ENCODE results near the gene HOXD9. TPM values are rescaled to one million over a fixed set of nuclear protein-coding genes. Genes with fewer than 3 reads are reported as not detected.

Gene HOXD9
- total and polyA plus RNA-seq, 2 of the 8 experiments (the other 6 are each of a cell fraction or from before 2014, with no cell fraction given) = not detected

- Histone ChIP-seq H3K36me3 (ENCODE audit: control insufficient read depth in 2 of 4, insufficient read depth in 4 of 4, low read length in 3 of 4) (peaks cover 0 to 5% (median 0%) of the 10 kb centered on the region in 4 experiments; a peak in 1 of 8 replicates), H2AK5ac (ENCODE audit: low read depth, low read length) (no peak overlapping the region), H3K56ac (replicated peaks; ENCODE audit: insufficient read length, low read depth, low read length) (no peak overlapping the region), H3K18ac (ENCODE audit: extremely low read depth, low read length) (no peak overlapping the region), H3K79me1 (ENCODE audit: low read depth, low read length) (no peaks in the 10 kb centered on the region), H3K27ac (ENCODE audit: low read depth, low read length) (no peak overlapping the region), H3K79me2 (ENCODE audit: control insufficient read depth in 1 of 2, insufficient read depth in 2 of 2, low read length in 2 of 2) (no peaks in the 10 kb centered on the region), H3K23ac (ENCODE audit: insufficient read length) (no peak overlapping the region), H3K9me3 (ENCODE audit: insufficient read depth in 2 of 2, low read depth in 1 of 2, low read length in 1 of 2) (no peaks in the 10 kb centered on the region), H3K4ac (replicated peaks; ENCODE audit: insufficient read length, low read depth, low read length) (no peak overlapping the region), H3K4me3 (ENCODE audit: extremely low read depth in 1 of 4, insufficient read depth in 2 of 4, low read depth in 3 of 4, low read length in 4 of 4) (peak overlapping the region in 3 of 4 experiments; percentile 28 to 55 (median 34); a peak in 5 of 8 replicates), H2BK5ac (ENCODE audit: low read depth, low read length) (no peak overlapping the region), H2BK12ac (ENCODE audit: low read depth, low read length) (no peak overlapping the region), H4K8ac (ENCODE audit: extremely low read depth, insufficient read depth, low read length) (no peak overlapping the region), H3K27me3 (replicated peaks in 1 of 4; ENCODE audit: control insufficient read depth in 3 of 4, extremely low read depth in 1 of 4, insufficient read depth in 3 of 4, low read length in 3 of 4) (peaks cover 97 to 100% (median 100%) of the 10 kb centered on the region in 4 experiments), H3K23me2 (ENCODE audit: low read depth, low read length) (peaks cover 2% of the 10 kb centered on the region; the same call in 1 of the 2 replicates), H2BK120ac (replicated peaks; ENCODE audit: low read depth, low read length) (no peak overlapping the region), H3K14ac (ENCODE audit: insufficient read length) (no peak overlapping the region), H3K9ac (replicated peaks in 1 of 4; ENCODE audit: extremely low read depth in 1 of 4, low read depth in 3 of 4, low read length in 3 of 4) (no peak overlapping the region), H3K4me2 (ENCODE audit: insufficient read depth in 1 of 2, low read depth in 2 of 2, low read length in 2 of 2) (peak overlapping the region; percentile 16 to 67), H2AFZ (ENCODE audit: low read length) (no peak overlapping the region), H3K4me1 (replicated peaks in 1 of 4; ENCODE audit: control insufficient read depth in 3 of 4, insufficient read depth in 4 of 4, low read length in 3 of 4) (peaks cover 0 to 15% (median 7%) of the 10 kb centered on the region in 4 experiments; a peak in 5 of 7 replicates), H2BK20ac (ENCODE audit: low read length) (no peak overlapping the region), H2BK15ac (ENCODE audit: low read length) (no peak overlapping the region), H4K5ac (ENCODE audit: insufficient read length, low read depth, low read length) (no peak overlapping the region), H4K91ac (replicated peaks; ENCODE audit: insufficient read length, low read length) (no peak overlapping the region), H4K20me1 (replicated peaks in 1 of 2; ENCODE audit: control insufficient read depth in 1 of 2, insufficient read depth in 2 of 2, low read length in 2 of 2) (peaks cover 14 to 39% of the 10 kb centered on the region in 2 experiments)
- ChIA-PET POLR2A (ENCODE audit: partially characterized antibody) (interaction anchor here (1.3 kb wide), 1 partner anchor 68 kb away, joined by 3 read pairs; no protein-coding TSS in a partner anchor), CTCF (ENCODE audit: partially characterized antibody) (interaction anchor here (0.7 to 2.7 kb wide), 15 partner anchors 8 to 723 kb away, joined by 3 to 15 read pairs (median 3); partner anchors contain the start of gene LNPK)
- DNase-seq (ENCODE audit: low read depth in 1 of 2, low spot score in 2 of 2) (no peak), FAIRE-seq (no peak)
- WGBS, 2 experiments (ENCODE audit: extremely low coverage in 1 of 2, insufficient coverage in 1 of 2, insufficient read length in 1 of 2, insufficient replicate concordance in 2 of 2, low coverage in 1 of 2, low lambda C conversion rate in 2 of 2, missing lambda C conversion rate in 1 of 2) = 24% methylated on average over 29 of the region's 29 CpGs; no CpG with 5 or more reads in 1 of the 2 experiments
- TF ChIP-seq SP2 (IDR thresholded peaks at IDR 0.05; ENCODE audit: low read length) (no peak), PHF8 (conservative IDR thresholded peaks at IDR 0.05; ENCODE audit: low read depth, low read length) (no peak), POLR2A (IDR thresholded peaks at IDR 0.05; ENCODE audit: control extremely low read depth in 1 of 2, low read depth in 2 of 2, low read length in 2 of 2) (no peak), CEBPB (IDR thresholded peaks at IDR 0.05; ENCODE audit: low read depth, low read length) (no peak), RFX5 (IDR thresholded peaks at IDR 0.05; ENCODE audit: borderline replicate concordance, low read depth, low read length) (no peak), CBX8 (IDR thresholded peaks at IDR 0.05; ENCODE audit: borderline replicate concordance, low read depth, low read length) (peak; percentile 79; the same call in 1 of the 2 replicates), EZH2 (IDR thresholded peaks at IDR 0.05; ENCODE audit: low read depth, low read length, severe bottlenecking) (no peak), TCF12 (IDR thresholded peaks at IDR 0.05; ENCODE audit: low read depth, low read length) (no peak), BRCA1 (IDR thresholded peaks at IDR 0.05; ENCODE audit: low read depth, low read length) (no peak), ZNF274 (IDR thresholded peaks at IDR 0.05; ENCODE audit: borderline replicate concordance, extremely low read depth, low read length) (no peak), ASH2L (IDR thresholded peaks at IDR 0.05; ENCODE audit: low read length) (no peak), RNF2 (IDR thresholded peaks at IDR 0.05; ENCODE audit: borderline replicate concordance, low read depth, low read length, missing control alignments, poor library complexity, severe bottlenecking) (peak; percentile 92)
Measured at GRCh38 chr2:176087330-176088047, 35.0 kb upstream of the HOXD9 start.
